GM18508 (cell line): ENCODE data around the gene FANCB.
A peak's percentile ranks its signal among the peaks of the same experiment; 100 is the strongest.

ENCODE experiments used
- ATAC-seq: cut with Tn5 transposase; IDR thresholded peaks from one replicate; pipeline ENCODE4 v1.9.1; 2021; ENCODE audit warnings: moderate number of reproducible peaks; ENCODE audit not compliant: insufficient read depth, unreplicated experiment

FANCB gene

DNA sequence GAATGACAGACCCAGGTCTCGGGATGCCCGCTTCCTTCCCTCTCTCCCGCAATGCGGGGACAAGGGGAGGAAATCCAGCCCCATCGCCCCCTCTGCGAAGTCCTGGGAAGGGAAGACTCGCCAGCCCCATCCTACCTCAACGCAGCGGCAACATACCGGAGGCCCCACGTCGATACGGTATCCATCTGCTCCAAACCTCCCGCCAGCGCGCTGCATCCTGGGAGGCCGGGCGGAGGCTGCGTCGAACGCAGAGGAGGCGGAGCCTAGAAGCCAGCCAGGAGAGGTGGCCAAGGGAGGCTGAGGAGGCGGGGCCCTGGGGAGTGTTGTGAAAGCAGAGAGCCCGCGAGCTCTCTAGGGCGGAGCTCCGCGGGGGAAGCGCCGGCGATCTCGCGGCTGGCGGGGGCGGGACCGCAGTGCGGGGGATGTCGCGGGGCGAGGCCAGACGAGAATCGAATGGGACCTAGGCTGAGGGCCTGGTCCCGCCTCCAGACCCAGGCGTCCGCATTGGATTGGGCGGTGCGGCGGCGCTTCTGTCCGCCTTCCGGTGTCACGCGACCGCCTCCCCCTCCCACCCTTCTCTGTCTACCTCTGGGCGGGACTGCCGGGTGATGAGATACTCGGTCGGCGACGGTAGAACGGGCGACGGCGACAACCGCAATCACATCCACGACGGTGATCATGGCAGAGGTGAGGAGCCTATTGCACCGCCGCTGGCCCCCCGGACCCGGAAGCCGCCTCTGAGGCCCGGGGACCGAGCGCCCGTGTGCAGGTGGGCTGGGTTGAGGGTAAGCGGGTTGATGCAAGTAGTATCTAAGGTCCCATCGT is at the start of gene FANCB, which contains the start of gene MOSPD2:
Gene FANCB (minus strand): TSS at position 219 of the 825 bp plus-strand sequence. CDS start 7,559 bp downstream, outside the sequence.
Gene MOSPD2 (plus strand): TSS at position 571 of the 825 bp plus-strand sequence. CDS start 108 bp downstream, at position 679.
- ATAC-seq = peak; percentile 94

GRCh38 chrX:14922437-14922836 is 49.6 kb upstream of the FANCB start:
- no peak for ATAC-seq

- no peak for ATAC-seq
These were observed 47.3 kb upstream of the FANCB start for GRCh38 chrX:14920196-14920595.

DNA sequence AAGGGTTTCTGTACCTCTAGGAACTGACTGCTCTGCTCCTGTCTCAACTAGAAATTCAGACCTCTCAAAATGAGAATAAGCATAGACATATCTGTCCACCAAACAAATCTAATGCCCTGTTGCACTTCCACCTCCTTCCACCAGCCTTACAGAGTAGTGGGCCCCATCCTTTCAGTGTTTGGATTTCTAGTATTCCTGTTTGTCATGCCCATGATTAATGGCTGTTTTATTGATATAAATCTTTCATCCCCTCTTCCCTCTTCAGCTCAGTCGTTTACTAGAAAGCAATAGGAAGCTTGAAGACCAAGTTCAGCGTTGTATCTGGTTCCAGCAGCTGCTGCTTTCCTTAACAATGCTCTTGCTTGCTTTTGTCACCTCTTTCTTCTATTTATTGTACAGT is 46.5 kb upstream of the FANCB start:
- ATAC-seq = no peak

DNA sequence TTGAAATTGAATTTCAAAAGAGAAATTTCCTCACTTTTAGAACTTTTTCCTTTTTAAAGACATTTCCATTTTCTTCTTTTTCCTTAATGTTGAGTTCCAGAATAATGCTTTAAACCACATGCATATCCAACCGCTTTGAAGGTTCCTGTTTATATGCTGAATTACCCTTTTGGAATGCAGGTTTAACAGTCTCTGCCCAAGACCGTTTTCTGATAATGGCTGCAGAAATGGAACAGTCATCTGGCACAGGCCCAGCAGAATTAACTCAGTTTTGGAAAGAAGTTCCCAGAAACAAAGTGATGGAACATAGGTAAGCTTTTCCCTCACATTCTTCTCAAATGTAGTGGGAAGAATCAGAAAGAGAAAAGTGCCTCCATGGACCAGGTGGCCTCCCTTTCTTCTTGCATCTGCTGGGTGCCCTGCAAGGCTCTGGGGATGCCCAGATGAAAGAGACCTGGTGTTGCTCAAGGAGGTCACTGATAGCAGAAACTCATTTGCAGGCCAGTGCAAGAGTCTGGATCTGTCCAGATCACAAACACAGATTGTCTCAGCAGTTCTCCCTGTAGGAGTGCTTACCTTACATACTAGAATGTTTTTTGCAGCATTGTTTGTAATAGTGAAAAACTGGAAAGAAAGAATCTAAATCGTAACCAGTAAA is 43.3 kb upstream of the FANCB start:
- no peak for ATAC-seq

DNA sequence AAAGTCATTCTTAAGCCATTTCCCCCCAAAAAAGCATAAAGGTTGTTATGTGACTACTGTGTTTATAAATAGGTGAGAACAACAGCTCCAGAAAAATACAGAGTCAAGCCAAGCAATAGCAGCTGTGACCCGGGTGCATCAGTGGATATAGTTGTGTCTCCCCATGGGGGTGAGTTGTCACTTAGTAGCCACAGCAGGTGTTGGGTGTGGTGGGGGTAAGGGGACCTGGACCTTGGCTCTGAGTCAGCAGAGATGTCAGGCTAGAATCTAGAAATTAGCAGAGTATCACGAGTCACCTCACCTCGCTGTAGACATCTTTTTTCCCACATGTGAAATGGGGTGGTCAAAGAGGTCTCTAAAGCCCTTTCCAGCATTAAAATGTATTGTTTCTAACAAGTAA is 42.7 kb upstream of the FANCB start:
- no peak for ATAC-seq

DNA sequence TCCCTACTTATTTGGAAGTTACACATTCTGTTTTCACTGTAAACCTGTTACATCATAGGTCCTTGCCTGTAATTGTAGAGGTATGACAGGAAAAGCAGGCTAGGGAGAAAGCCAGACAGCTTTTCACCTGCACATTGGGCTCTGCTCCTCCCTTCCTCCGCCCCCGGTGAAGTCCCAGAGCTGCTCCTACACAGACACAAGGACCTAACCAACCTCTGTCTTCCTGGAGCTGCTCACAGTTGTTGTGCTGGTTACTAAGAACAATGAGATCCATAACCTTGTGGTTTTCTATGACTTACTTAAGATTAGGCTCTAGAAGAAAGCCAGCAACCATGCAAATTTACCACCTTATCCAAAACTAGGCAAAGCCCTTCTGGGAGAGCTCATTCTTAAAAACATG is 40.4 kb upstream of the FANCB start:
- ATAC-seq = no peak

GRCh38 chrX:14903891-14904290 is 31.0 kb upstream of the FANCB start:
- ATAC-seq = no peak

- no peak for ATAC-seq
These were observed 29.7 kb upstream of the FANCB start for GRCh38 chrX:14902537-14902936.

- ATAC-seq = peak; percentile 95
These were observed 26.7 kb upstream of the FANCB start for GRCh38 chrX:14899607-14900006.

- ATAC-seq = no peak
These were observed 24.2 kb upstream of the FANCB start for GRCh38 chrX:14897042-14897441.

- ATAC-seq = no peak
These were observed 23.4 kb upstream of the FANCB start for GRCh38 chrX:14896273-14896672.

- ATAC-seq = no peak
These were observed 13.4 kb upstream of the FANCB start for GRCh38 chrX:14886252-14886651.

DNA sequence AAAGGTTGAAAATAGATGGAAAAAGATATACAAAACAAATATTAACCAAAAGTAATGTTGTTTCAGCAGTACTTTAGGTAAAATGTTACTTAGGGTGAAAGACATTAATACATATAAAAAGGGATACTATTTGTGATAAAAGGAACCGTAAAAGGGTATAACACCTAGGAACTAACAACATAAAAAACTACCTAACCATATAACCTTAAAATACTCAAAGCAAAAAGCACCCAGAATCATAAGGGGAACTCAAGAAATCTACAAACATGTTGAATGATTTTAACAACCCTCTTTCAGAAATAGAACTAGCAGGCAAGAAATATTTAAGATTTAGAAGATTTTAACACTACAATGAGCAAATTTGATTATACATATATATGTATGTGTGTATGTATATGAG is 11.8 kb upstream of the FANCB start:
- ATAC-seq = no peak

GRCh38 chrX:14883826-14884225 is 11.0 kb upstream of the FANCB start:
- ATAC-seq = no peak

- ATAC-seq = no peak
These were observed 2.8 kb upstream of the FANCB start for GRCh38 chrX:14875624-14876023.

GRCh38 chrX:14873676-14874049 is 794 bp upstream of the FANCB start:
- ATAC-seq = no peak

- no peak for ATAC-seq
These were observed 514 bp downstream of the FANCB start for GRCh38 chrX:14872355-14872754.

DNA sequence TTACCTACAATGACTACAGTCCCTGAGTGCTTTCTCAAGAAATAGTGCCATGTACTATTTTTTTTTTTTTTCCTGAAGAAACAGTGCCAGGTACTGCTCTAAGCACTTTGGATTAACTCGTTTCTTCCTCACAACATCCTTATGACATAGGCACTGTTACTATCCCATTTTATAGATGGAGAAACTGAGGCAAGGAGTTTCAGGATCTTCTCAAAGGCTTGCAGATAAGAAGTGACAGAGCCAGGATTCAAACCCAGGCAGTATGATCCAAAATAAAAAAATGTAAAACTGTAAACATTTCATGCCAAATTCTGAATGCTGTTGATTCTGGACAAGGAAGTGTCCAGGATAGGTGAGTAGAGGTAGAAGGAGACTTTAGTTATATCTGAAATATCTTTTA is 1.1 kb downstream of the FANCB start:
- ATAC-seq = no peak

- no peak for ATAC-seq
These were observed 7.7 kb downstream of the FANCB start for GRCh38 chrX:14865201-14865600.

DNA sequence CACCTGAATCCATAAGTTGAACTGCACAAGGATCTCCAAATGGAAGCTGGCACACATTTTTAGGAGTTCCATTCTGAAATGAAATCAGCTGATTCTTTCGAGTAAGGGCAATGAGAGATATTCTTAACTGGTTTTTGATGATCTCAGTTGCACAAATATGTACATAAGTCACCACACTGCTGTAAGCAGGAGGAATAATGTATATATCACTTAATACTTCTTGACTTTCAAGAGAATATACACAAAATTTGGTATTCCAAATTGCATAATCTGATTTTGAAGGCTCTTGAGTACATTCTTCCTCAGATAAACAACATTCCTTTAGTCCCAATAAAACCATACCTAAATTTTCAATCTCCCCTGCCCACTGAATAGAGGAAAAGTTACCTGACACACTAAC is 8.2 kb downstream of the FANCB start:
- no peak for ATAC-seq

- no peak for ATAC-seq
These were observed 21.3 kb downstream of the FANCB start for GRCh38 chrX:14851526-14851925.
